Thoracic aorta (tissue), 2 donors: ENCODE data around the gene EML6. TPM values are rescaled to one million over a fixed set of nuclear protein-coding genes. Genes with fewer than 3 reads are reported as not detected.

Experiments
- ATAC-seq: fragments of 150-250 bp; one replicate; pipeline ENCODE4 v1.8.0; 2017; ENCODE audit warnings: low read depth; ENCODE audit not compliant: insufficient number of reproducible peaks, low FRiP score
- DNase-seq: peaks from one replicate; pipeline ENCODE4 v3.0.0-alpha.2; 2020; ENCODE audit warnings: low spot score
- H3K27ac ChIP-seq, 2 donors: fragments of 200-600 bp; sonication (generic); 1 replicate in 1 of 2; 2 replicates in 1 of 2; pipeline ENCODE4 v1.5.1; 2016; ENCODE audit warnings: mild to moderate bottlenecking in 2 of 2, moderate library complexity in 2 of 2
- H3K27me3 ChIP-seq: fragments of 200-600 bp; sonication (generic); replicated peaks from 2 replicates; pipeline ENCODE4 v1.6.0; 2016; ENCODE audit warnings: mild to moderate bottlenecking; ENCODE audit not compliant: insufficient read depth
- H3K36me3 ChIP-seq: fragments of 200-600 bp; sonication (generic); one replicate; pipeline ENCODE4 v1.5.1; 2016
- H3K4me1 ChIP-seq, 2 donors: fragments of 200-600 bp; sonication (generic); 1 replicate in 1 of 2; 2 replicates in 1 of 2; pipeline versions ENCODE4 v1.5.1 to v1.6.0; 2016; ENCODE audit warnings: low read depth in 2 of 2, mild to moderate bottlenecking in 1 of 2; ENCODE audit not compliant: control insufficient read depth in 1 of 2
- H3K4me3 ChIP-seq: fragments of 200-600 bp; sonication (generic); 2 replicates; pipeline ENCODE4 v1.5.1; 2016; ENCODE audit warnings: mild to moderate bottlenecking
- H3K9me3 ChIP-seq: fragments of 200-600 bp; sonication (generic); 2 replicates; pipeline ENCODE4 v1.5.1; 2016
- total RNA-seq, 2 donors: library from RNA; depleted of rRNA; stranded (reverse); fragments of >200 nt; gene quantifications; one replicate each; pipeline versions ENCODE4 v1.1.0 to v1.2.3, GENCODE V29; 2016
- TF ChIP-seq, protein P1 (sequence below): fragments of 200-600 bp; sonication (generic); IDR thresholded peaks from one replicate; pipeline ENCODE4 v1.5.1; 2019; ENCODE audit warnings: antibody characterized with exemption

The EML6 gene
- total RNA-seq, 2 donors from 2014 or later, result 0.81 to 0.92 TPM

DNA sequence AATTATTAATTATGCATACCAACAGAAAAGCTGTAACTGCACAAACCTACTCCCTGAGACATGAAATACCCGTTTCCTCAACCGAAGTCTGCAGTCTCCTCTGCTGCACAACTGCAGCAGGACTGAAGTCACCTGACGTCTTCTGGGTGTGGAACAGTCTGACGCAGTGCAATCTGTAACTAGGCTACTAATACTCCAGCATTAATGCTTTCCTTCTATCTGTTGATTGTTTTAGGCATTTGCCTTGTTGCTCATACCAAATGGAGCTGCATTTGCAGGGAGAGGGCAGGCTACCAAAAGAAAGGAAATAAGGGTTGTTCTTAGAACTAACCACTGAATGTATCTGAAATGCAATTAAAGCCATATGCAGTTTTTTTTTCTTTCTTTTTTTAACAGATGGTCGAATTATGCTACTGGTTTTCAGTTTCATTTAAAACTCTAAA is 286.7 kb downstream of the EML6 start:
- DNase-seq, result no peak
- peak overlapping the region in 1 of 2 donors; percentile 6 for H3K27ac ChIP-seq
- H3K4me1 ChIP-seq, result peaks cover 70 to 95% of the 10 kb centered on the region in 2 donors

DNA sequence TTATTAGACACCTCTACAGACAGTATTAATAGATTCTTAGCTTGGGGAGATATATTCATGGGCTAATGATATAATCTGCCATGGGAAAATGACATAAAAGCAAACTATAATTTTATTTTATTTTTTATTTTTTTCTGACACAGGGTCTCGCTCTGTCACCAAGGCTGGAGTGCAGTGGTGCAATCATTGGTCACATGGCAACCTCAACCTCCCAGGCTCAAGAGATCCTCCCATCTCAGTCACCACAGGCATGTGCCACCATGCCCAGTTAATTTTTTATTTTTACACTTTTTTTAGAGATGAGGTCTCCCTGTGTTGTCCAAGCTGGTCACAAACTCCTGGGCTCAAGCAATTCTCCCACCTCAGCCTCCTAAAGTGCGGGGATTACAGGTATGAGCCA is 287.5 kb downstream of the EML6 start:
- peak overlapping the region; percentile 62 for H3K4me3 ChIP-seq
- DNase-seq, result no peak
- ATAC-seq, result no peak
- no peak overlapping the region for H3K27ac ChIP-seq
- no peaks in the 10 kb centered on the region for H3K36me3 ChIP-seq
- no peaks in the 10 kb centered on the region for H3K27me3 ChIP-seq
- H3K4me1 ChIP-seq, result peaks cover 77 to 93% of the 10 kb centered on the region in 2 donors
- TF ChIP-seq, protein P1, sequence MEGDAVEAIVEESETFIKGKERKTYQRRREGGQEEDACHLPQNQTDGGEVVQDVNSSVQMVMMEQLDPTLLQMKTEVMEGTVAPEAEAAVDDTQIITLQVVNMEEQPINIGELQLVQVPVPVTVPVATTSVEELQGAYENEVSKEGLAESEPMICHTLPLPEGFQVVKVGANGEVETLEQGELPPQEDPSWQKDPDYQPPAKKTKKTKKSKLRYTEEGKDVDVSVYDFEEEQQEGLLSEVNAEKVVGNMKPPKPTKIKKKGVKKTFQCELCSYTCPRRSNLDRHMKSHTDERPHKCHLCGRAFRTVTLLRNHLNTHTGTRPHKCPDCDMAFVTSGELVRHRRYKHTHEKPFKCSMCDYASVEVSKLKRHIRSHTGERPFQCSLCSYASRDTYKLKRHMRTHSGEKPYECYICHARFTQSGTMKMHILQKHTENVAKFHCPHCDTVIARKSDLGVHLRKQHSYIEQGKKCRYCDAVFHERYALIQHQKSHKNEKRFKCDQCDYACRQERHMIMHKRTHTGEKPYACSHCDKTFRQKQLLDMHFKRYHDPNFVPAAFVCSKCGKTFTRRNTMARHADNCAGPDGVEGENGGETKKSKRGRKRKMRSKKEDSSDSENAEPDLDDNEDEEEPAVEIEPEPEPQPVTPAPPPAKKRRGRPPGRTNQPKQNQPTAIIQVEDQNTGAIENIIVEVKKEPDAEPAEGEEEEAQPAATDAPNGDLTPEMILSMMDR, result no peak
- no peaks in the 10 kb centered on the region for H3K9me3 ChIP-seq

More for the DNA sequence above, 286.7 kb downstream of the EML6 start:
- peak; percentile 21 for ATAC-seq
- no peaks in the 10 kb centered on the region for H3K36me3 ChIP-seq
- H3K27me3 ChIP-seq, result no peaks in the 10 kb centered on the region
- TF ChIP-seq, protein P1, result no peak
- H3K9me3 ChIP-seq, result no peaks in the 10 kb centered on the region
- peak overlapping the region; percentile 62 for H3K4me3 ChIP-seq

DNA sequence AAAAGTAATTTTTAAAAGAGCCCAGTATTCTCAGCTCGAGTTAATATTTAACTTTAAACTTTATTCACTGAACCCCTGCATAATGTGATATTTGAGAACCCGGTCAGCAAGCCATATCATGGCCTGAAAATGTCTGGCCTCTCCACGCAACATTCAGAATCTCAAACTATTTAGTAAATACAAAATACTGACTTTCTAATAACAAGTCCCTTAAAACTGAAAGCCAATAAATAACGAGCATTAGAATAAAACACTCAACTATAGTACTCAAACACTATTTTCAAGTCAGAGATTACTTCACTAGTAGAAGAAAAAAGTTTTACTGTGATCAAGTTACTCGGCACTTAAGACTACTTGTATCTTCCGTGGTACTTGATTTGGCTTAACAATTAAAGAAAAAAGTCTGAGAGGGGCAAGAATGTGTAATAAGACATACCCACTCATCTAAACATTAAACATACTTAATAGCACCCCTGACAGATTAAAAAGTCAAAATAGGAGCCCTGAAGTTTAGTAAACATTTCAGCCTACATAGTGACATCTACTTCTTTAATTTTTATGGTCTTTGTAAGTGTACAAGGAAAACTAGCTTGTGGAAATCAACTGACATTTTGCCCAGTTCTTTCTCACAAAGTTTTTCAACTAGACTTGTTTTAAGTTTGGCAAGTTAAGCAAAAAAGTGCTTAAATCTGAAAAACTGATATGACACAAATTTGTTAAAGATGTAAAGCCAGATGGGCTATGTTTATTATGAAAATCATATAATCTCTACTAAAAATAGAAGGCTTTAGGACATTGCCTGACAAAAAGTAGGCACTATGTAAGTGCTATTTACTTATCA is 288.6 kb downstream of the EML6 start:
- Histone ChIP-seq H3K4me3 (no peak overlapping the region), H3K4me1 (peaks cover 73 to 91% of the 10 kb centered on the region in 2 donors), H3K27me3 (no peaks in the 10 kb centered on the region), H3K27ac (no peak overlapping the region), H3K9me3 (no peaks in the 10 kb centered on the region), H3K36me3 (no peaks in the 10 kb centered on the region)
- no peak for ATAC-seq
- TF ChIP-seq, protein P1, result no peak
- no peak for DNase-seq

DNA sequence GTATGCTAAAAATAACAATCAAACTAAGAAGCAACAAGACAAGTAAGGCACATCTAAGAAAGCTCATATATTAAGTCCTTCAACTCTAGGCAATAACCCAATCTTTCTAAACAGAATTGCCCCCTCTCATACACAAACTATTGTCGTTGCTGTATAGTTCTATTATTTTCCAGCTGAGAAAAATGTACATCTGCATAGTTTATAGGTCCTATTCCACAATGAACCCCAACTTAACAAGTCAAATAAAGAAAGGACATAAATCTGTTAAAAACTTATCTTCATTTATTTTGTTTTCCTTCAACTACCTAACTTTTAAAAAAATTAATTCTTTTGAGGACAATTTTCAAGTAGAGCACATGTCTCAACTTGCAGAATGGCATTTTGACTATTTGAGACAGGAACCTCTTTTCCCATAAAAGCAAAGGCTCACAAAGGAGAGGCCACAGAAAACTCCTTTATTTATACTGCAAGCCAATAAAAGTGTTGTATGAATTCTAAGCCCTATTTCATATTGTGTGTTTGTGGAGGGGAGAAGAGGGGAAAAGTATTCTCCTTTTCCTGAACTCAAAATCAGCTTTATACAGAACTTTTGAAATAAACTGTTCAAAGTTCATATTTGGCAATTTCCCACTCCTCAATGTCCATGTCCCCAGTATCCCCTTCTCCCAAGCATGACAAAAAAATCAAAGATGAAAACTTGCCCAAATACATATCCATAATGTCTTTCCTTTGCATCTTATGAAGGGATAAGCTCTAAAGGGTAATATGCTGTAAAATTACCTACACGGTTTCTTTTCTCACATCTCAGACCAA is 289.4 kb downstream of the EML6 start:
- no peak for DNase-seq
- Histone ChIP-seq H3K27me3 (no peaks in the 10 kb centered on the region), H3K9me3 (no peaks in the 10 kb centered on the region), H3K4me1 (peaks cover 65 to 84% of the 10 kb centered on the region in 2 donors), H3K36me3 (no peaks in the 10 kb centered on the region), H3K4me3 (no peak overlapping the region), H3K27ac (no peak overlapping the region)
- TF ChIP-seq, protein P1, result no peak
- ATAC-seq, result no peak

DNA sequence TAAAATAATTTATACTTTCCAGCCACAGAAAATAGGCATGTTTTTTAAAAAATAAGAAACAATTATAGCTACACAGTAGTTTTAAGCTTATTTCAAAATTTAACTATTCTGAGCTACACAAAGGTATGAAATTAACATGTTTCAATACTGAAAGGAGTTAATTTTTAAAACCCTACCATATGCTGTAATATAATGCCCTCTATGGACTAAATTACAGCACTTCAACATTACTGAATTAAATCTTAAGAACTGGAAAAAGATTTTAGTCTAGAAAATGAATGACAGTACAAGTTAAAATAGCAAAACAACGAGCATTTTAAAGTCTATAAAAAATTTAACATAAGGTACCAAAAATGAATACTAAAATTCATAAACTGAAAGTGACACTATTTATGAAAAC is 290.5 kb downstream of the EML6 start:
- no peaks in the 10 kb centered on the region for H3K36me3 ChIP-seq
- H3K4me1 ChIP-seq, result peaks cover 63 to 77% of the 10 kb centered on the region in 2 donors
- TF ChIP-seq, protein P1, result no peak
- H3K4me3 ChIP-seq, result no peak overlapping the region
- H3K27ac ChIP-seq, result no peak overlapping the region
- no peaks in the 10 kb centered on the region for H3K27me3 ChIP-seq
- DNase-seq (no peak), ATAC-seq (no peak)
- no peaks in the 10 kb centered on the region for H3K9me3 ChIP-seq
